SJCRH30 (cell line): Measurements from ENCODE around the gene B4GALT6. TPM values are rescaled to one million over a fixed set of nuclear protein-coding genes. Genes with fewer than 3 reads are reported as not detected.
A peak's percentile ranks its signal among the peaks of the same experiment; 100 is the strongest.

Experiments used
- DNase-seq, 2 experiments: peaks; one replicate each; pipeline ENCODE4 v3.0.0-alpha.2; 2015 to 2020
- H3K27ac ChIP-seq: fragments of 250-450 bp; sonication (Bioruptor Pico); 2 replicates; pipeline ENCODE4 v1.5.1; 2020; ENCODE audit warnings: mild to moderate bottlenecking, moderate library complexity
- H3K27me3 ChIP-seq: fragments of 250-450 bp; sonication (Bioruptor Pico); 2 replicates; pipeline ENCODE4 v1.5.1; 2020; ENCODE audit warnings: mild to moderate bottlenecking, moderate library complexity
- H3K36me3 ChIP-seq: fragments of 250-450 bp; sonication (Bioruptor Pico); 2 replicates; pipeline ENCODE4 v1.5.1; 2020; ENCODE audit warnings: mild to moderate bottlenecking, moderate library complexity
- H3K4me1 ChIP-seq: fragments of 250-450 bp; sonication (Bioruptor Pico); 2 replicates; pipeline ENCODE4 v1.5.1; 2020; ENCODE audit warnings: mild to moderate bottlenecking, moderate library complexity
- H3K4me3 ChIP-seq: fragments of 250-450 bp; sonication (Bioruptor Pico); 2 replicates; pipeline ENCODE4 v1.5.1; 2020; ENCODE audit warnings: mild to moderate bottlenecking, moderate library complexity
- H3K9me3 ChIP-seq: fragments of 250-450 bp; sonication (Bioruptor Pico); replicated peaks from 2 replicates; pipeline ENCODE4 v1.5.1; 2020; ENCODE audit warnings: mild to moderate bottlenecking, moderate library complexity
- total RNA-seq: library from RNA; depleted of rRNA; stranded (reverse); fragments of >200 nt; shearing (Covaris generic); gene quantifications from 2 replicates; pipeline ENCODE4 v1.2.3, GENCODE V29; 2014

B4GALT6 gene
- total RNA-seq, 1 experiment from 2014 or later = 1.6 TPM

- no peaks in the 10 kb centered on the region for H3K9me3 ChIP-seq
Observed at GRCh38 chr18:31611511-31611910, 72.9 kb downstream of the B4GALT6 start.

GRCh38 chr18:31610286-31611205 lies 73.8 kb downstream of the B4GALT6 start:
- H3K4me1 ChIP-seq = no peaks in the 10 kb centered on the region
- H3K4me3 ChIP-seq = no peak overlapping the region
- H3K27ac ChIP-seq = no peak overlapping the region
- H3K27me3 ChIP-seq = no peaks in the 10 kb centered on the region
- peak in 1 of 2 experiments; percentile 1 for DNase-seq
- H3K9me3 ChIP-seq = no peaks in the 10 kb centered on the region
- H3K36me3 ChIP-seq = no peaks in the 10 kb centered on the region

More at GRCh38 chr18:31611511-31611910, 72.9 kb downstream of the B4GALT6 start:
- DNase-seq = no peak
- no peaks in the 10 kb centered on the region for H3K4me1 ChIP-seq
- no peak overlapping the region for H3K4me3 ChIP-seq
- H3K27ac ChIP-seq = no peak overlapping the region
- no peaks in the 10 kb centered on the region for H3K27me3 ChIP-seq
- no peaks in the 10 kb centered on the region for H3K36me3 ChIP-seq

- H3K9me3 ChIP-seq = no peaks in the 10 kb centered on the region
- no peaks in the 10 kb centered on the region for H3K36me3 ChIP-seq
- no peak overlapping the region for H3K4me3 ChIP-seq
- no peak for DNase-seq
- H3K27ac ChIP-seq = no peak overlapping the region
- no peaks in the 10 kb centered on the region for H3K4me1 ChIP-seq
- H3K27me3 ChIP-seq = no peaks in the 10 kb centered on the region
Observed at GRCh38 chr18:31609886-31610285, 74.5 kb downstream of the B4GALT6 start.

- Histone ChIP-seq H3K4me3 (no peak overlapping the region), H3K9me3 (no peaks in the 10 kb centered on the region), H3K27me3 (no peaks in the 10 kb centered on the region), H3K36me3 (no peaks in the 10 kb centered on the region), H3K27ac (no peak overlapping the region), H3K4me1 (no peaks in the 10 kb centered on the region)
- no peak for DNase-seq
Observed at GRCh38 chr18:31607384-31607783, 77.0 kb downstream of the B4GALT6 start.

DNA sequence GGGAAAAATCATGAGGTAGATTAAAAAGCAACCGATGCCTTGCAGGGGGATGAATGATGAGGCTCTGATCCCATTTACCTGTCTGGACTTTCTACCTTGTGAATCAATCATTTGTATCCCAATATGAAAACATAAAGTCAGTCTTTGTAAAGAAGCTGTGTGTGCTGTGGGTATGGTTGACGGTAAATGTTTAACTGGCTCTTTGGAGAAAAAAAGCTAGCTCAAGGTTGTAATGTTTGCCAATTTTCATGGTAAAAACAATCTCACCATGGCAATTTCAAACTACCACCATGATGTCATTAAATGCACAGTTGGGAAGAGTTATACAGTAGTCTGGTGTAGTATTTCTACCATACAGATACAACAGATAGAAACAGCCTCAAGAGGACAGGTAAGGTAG lies 78.1 kb downstream of the B4GALT6 start:
- Histone ChIP-seq H3K27me3 (no peaks in the 10 kb centered on the region), H3K4me3 (no peak overlapping the region), H3K9me3 (no peaks in the 10 kb centered on the region), H3K4me1 (no peaks in the 10 kb centered on the region), H3K36me3 (no peaks in the 10 kb centered on the region), H3K27ac (no peak overlapping the region)
- no peak for DNase-seq

DNA sequence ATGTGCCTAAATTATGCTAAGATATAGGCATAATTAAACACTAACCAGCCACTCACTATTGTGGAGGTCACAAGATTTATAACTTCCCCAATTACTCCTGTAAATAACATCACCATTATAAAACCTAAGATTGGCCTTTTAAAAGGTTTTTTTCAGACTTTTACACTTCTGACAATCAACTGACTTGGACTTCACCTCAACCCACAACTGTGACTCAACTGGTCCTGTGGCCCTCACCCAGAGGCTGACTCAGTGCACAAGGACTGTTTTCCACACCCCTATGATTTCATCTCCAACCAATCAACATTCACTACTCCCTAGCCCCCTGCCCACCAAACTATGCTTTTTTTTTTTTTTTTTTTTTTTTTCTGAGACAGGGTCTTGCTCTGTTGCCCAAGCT lies 81.1 kb downstream of the B4GALT6 start:
- no peak for DNase-seq
- no peaks in the 10 kb centered on the region for H3K4me1 ChIP-seq

DNA sequence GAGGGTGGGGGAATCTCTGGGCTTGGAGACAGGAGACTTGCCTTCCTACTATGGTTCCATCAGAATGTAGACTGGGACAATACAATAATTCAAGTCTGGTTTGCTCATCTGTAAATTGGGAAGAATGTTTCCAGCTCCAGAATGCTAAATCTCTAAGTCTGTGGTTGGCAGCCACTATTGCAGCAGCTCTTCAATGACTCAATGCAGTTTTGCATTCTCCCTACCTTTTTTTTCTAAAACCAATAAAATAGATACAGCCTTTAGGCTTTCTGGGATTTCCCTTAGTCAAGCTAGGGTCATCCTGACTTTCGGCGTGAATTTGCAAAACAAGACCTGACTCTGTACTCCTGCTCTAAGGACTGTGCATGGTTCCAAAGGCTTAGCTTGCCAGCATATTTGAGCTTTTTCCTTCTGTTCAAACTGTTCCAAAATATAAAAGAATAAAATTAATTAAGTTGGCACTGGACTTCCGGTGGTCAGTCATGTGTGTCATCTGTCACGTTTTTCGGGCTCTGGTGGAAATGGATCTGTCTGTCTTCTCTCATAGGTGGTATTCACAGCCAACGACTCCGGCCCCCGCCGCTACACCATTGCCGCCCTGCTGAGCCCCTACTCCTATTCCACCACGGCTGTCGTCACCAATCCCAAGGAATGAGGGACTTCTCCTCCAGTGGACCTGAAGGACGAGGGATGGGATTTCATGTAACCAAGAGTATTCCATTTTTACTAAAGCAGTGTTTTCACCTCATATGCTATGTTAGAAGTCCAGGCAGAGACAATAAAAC lies 86.2 kb downstream of the B4GALT6 start:
- no peaks in the 10 kb centered on the region for H3K9me3 ChIP-seq
- no peak overlapping the region for H3K4me3 ChIP-seq
- no peaks in the 10 kb centered on the region for H3K27me3 ChIP-seq
- H3K36me3 ChIP-seq = no peaks in the 10 kb centered on the region
- no peak overlapping the region for H3K27ac ChIP-seq
- no peak for DNase-seq
- H3K4me1 ChIP-seq = no peaks in the 10 kb centered on the region

More for the DNA sequence above, 81.1 kb downstream of the B4GALT6 start:
- Histone ChIP-seq H3K36me3 (no peaks in the 10 kb centered on the region), H3K27me3 (no peaks in the 10 kb centered on the region), H3K27ac (no peak overlapping the region), H3K4me3 (no peak overlapping the region), H3K9me3 (no peaks in the 10 kb centered on the region)

DNA sequence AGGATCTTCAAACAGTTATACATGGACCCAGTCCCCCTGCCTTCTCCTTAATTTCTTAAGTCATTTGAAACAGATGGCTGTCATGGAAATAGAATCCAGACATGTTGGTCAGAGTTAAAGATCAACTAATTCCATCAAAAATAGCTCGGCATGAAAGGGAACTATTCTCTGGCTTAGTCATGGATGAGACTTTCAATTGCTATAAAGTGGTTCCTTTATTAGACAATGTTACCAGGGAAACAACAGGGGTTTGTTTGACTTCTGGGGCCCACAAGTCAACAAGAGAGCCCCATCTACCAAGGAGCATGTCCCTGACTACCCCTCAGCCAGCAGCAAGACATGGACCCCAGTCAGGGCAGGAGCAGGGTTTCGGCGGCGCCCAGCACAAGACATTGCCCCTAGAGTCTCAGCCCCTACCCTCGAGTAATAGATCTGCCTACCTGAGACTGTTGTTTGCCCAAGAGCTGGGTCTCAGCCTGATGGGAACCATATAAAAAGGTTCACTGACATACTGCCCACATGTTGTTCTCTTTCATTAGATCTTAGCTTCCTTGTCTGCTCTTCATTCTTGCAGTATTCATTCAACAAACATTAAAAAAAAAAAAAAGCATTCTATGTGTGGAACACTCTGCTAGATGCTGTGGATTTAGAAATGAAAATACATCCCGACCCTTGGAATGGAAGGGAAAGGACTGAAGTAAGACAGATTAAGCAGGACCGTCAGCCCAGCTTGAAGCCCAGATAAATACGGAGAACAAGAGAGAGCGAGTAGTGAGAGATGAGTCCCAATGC lies 88.1 kb downstream of the B4GALT6 start:
- Histone ChIP-seq H3K27ac (no peak overlapping the region), H3K9me3 (no peaks in the 10 kb centered on the region), H3K4me1 (no peaks in the 10 kb centered on the region), H3K27me3 (no peaks in the 10 kb centered on the region), H3K4me3 (no peak overlapping the region), H3K36me3 (no peaks in the 10 kb centered on the region)
- DNase-seq = no peak

DNA sequence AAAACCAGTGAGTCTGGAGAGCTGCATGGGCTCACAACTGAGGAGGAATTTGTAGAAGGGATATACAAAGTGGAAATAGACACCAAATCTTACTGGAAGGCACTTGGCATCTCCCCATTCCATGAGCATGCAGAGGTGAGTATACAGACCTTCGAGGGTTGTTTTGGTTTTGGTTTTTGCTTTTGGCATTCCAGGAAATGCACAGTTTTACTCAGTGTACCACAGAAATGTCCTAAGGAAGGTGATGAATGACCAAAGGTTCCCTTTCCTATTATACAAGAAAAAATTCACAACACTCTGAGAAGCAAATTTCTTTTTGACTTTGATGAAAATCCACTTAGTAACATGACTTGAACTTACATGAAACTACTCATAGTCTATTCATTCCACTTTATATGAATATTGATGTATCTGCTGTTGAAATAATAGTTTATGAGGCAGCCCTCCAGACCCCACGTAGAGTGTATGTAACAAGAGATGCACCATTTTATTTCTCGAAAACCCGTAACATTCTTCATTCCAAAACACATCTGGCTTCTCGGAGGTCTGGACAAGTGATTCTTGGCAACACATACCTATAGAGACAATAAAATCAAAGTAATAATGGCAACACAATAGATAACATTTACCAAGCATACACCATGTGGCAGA lies 89.1 kb downstream of the B4GALT6 start:
- no peak for DNase-seq
- Histone ChIP-seq H3K9me3 (no peaks in the 10 kb centered on the region), H3K27ac (no peak overlapping the region)

GRCh38 chr18:31592506-31593157 lies 91.7 kb downstream of the B4GALT6 start:
- no peaks in the 10 kb centered on the region for H3K4me1 ChIP-seq
- DNase-seq = no peak
- no peaks in the 10 kb centered on the region for H3K36me3 ChIP-seq
- no peak overlapping the region for H3K4me3 ChIP-seq
- no peak overlapping the region for H3K27ac ChIP-seq
- H3K9me3 ChIP-seq = no peaks in the 10 kb centered on the region
- H3K27me3 ChIP-seq = no peaks in the 10 kb centered on the region

More for the DNA sequence above, 89.1 kb downstream of the B4GALT6 start:
- H3K4me3 ChIP-seq = no peak overlapping the region
- H3K36me3 ChIP-seq = no peaks in the 10 kb centered on the region
- H3K4me1 ChIP-seq = no peaks in the 10 kb centered on the region
- no peaks in the 10 kb centered on the region for H3K27me3 ChIP-seq

- Histone ChIP-seq H3K27ac (no peak within 1 kb of the TSS), H3K27me3 (no peaks in the 10 kb centered on the region), H3K36me3 (no peaks in the 10 kb centered on the region), H3K4me3 (no peak within 1 kb of the TSS), H3K9me3 (no peaks in the 10 kb centered on the region), H3K4me1 (no peaks in the 10 kb centered on the region)
- DNase-seq = no peak
Observed at GRCh38 chr18:31591628-31592027, 92.8 kb downstream of the B4GALT6 start, which contains the start of gene TTR. TTR (plus strand) TSS chr18:31591877; CDS start chr18:31591903, 26 bp downstream.

DNA sequence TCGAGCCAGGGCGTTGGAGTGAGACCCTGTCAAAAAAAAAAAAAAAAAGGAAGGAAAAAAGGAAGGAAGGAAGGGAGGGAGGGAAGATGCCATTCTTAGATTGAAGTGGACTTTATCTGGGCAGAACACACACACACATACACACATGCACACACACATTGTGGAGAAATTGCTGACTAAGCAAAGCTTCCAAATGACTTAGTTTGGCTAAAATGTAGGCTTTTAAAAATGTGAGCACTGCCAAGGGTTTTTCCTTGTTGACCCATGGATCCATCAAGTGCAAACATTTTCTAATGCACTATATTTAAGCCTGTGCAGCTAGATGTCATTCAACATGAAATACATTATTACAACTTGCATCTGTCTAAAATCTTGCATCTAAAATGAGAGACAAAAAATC lies 93.3 kb downstream of the B4GALT6 start:
- Histone ChIP-seq H3K36me3 (no peaks in the 10 kb centered on the region), H3K27me3 (no peaks in the 10 kb centered on the region), H3K4me3 (no peak overlapping the region), H3K9me3 (no peaks in the 10 kb centered on the region), H3K4me1 (no peaks in the 10 kb centered on the region), H3K27ac (no peak overlapping the region)
- no peak for DNase-seq

- Histone ChIP-seq H3K4me3 (no peak overlapping the region), H3K36me3 (no peaks in the 10 kb centered on the region), H3K4me1 (no peaks in the 10 kb centered on the region), H3K27ac (no peak overlapping the region), H3K27me3 (no peaks in the 10 kb centered on the region), H3K9me3 (no peaks in the 10 kb centered on the region)
- DNase-seq = no peak
Observed at GRCh38 chr18:31590570-31590969, 93.8 kb downstream of the B4GALT6 start.

- H3K36me3 ChIP-seq = no peaks in the 10 kb centered on the region
- H3K27ac ChIP-seq = no peak overlapping the region
- no peaks in the 10 kb centered on the region for H3K9me3 ChIP-seq
- DNase-seq = no peak
- no peak overlapping the region for H3K4me3 ChIP-seq
- H3K4me1 ChIP-seq = no peaks in the 10 kb centered on the region
- H3K27me3 ChIP-seq = no peaks in the 10 kb centered on the region
Observed at GRCh38 chr18:31587529-31587928, 96.9 kb downstream of the B4GALT6 start.
